Activated naive CD8-positive, alpha-beta T cell treated with anti-CD3 and anti-CD28 coated beads, Interleukin-2, amount 50 U/mL, for 24 hours (primary cell): ENCODE results near the gene ALDH1A1.

Experiments used
- ATAC-seq: fragments of 150-1000 bp; cut with Tn5 transposase; one replicate; pipeline ENCODE4 v1.10.0; 2021
- DNase-seq: peaks from one replicate; pipeline ENCODE4 v3.0.0; 2021
- H3K27ac Mint-ChIP-seq: one replicate; pipeline ENCODE4 v1.8.0; 2021; ENCODE audit warnings: mild to moderate bottlenecking, mixed read lengths
- H3K27me3 Mint-ChIP-seq: one replicate; pipeline ENCODE4 v1.8.0; 2021; ENCODE audit warnings: mixed read lengths
- H3K36me3 Mint-ChIP-seq: one replicate; pipeline ENCODE4 v1.8.0; 2021; ENCODE audit warnings: low read depth, mixed read lengths
- H3K4me1 Mint-ChIP-seq: one replicate; pipeline ENCODE4 v1.8.0; 2021; ENCODE audit warnings: mixed read lengths
- H3K4me3 Mint-ChIP-seq: one replicate; pipeline ENCODE4 v1.8.0; 2021; ENCODE audit warnings: mild to moderate bottlenecking, moderate library complexity, mixed read lengths
- H3K9me3 Mint-ChIP-seq: one replicate; pipeline ENCODE4 v1.8.0; 2021; ENCODE audit warnings: mixed read lengths

ALDH1A1 gene

GRCh38 chr9:72952914-72953313, at the start of gene ALDH1A1:
Gene ALDH1A1, minus strand, starts transcription at chr9:72953053. Its CDS starts 53 bp downstream, at chr9:72953000.
- Mint-ChIP-seq H3K4me3 (no peak within 1 kb of the TSS), H3K4me1 (peaks cover 12% of the 10 kb centered on the region), H3K27ac (no peak within 1 kb of the TSS), H3K36me3 (no peaks in the 10 kb centered on the region), H3K27me3 (peaks cover 17% of the 10 kb centered on the region), H3K9me3 (no peaks in the 10 kb centered on the region)
- no peak for ATAC-seq
- DNase-seq: no peak

DNA sequence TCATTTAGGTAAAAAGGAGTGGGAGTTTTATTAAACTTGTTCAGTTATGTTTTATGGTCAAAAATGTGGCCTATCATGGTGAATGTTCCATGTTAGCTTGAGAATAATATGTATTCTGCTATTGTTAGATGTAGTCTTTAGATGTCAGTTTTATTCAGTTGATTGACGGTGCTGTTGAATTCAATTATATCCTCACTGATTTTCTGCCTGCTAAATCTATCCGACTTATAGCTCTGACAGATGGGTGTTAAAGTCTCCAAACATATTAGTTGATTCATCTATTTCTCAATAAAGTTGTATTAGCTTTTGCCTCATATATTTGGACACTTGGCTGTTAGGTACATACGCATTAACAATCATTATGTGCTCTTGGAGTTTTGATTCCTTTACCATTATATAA, 49.0 kb upstream of the ALDH1A1 start:
- H3K36me3 Mint-ChIP-seq: no peaks in the 10 kb centered on the region

DNA sequence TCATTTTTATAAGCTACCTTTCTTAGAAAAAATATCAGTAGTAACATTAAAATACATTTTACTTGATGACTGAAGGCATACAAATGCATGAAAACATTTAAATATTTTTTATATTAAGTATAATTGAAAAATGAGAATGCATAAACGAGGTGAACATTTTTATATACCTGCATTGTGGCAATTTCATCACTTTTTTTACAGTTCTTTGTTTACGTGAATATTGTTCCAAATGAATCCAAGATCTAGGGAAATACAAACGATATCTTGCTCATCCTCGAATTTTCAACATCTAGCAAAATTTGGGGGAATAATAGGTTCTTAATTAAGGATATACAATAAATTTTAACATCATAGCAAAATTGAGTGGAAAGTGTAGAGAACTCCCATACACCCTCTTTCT, 45.5 kb upstream of the ALDH1A1 start:
- ATAC-seq (no peak), DNase-seq (no peak)
- H3K4me3 Mint-ChIP-seq: no peak overlapping the region
- H3K9me3 Mint-ChIP-seq: no peaks in the 10 kb centered on the region
- no peak overlapping the region for H3K27ac Mint-ChIP-seq
- no peaks in the 10 kb centered on the region for H3K4me1 Mint-ChIP-seq
- H3K27me3 Mint-ChIP-seq: peaks cover 9% of the 10 kb centered on the region
- no peaks in the 10 kb centered on the region for H3K36me3 Mint-ChIP-seq

More for the DNA sequence above, 49.0 kb upstream of the ALDH1A1 start:
- DNase-seq (no peak), ATAC-seq (no peak)
- peaks cover 12% of the 10 kb centered on the region for H3K27me3 Mint-ChIP-seq
- H3K4me3 Mint-ChIP-seq: no peak overlapping the region
- H3K4me1 Mint-ChIP-seq: no peaks in the 10 kb centered on the region
- no peak overlapping the region for H3K27ac Mint-ChIP-seq
- no peaks in the 10 kb centered on the region for H3K9me3 Mint-ChIP-seq

DNA sequence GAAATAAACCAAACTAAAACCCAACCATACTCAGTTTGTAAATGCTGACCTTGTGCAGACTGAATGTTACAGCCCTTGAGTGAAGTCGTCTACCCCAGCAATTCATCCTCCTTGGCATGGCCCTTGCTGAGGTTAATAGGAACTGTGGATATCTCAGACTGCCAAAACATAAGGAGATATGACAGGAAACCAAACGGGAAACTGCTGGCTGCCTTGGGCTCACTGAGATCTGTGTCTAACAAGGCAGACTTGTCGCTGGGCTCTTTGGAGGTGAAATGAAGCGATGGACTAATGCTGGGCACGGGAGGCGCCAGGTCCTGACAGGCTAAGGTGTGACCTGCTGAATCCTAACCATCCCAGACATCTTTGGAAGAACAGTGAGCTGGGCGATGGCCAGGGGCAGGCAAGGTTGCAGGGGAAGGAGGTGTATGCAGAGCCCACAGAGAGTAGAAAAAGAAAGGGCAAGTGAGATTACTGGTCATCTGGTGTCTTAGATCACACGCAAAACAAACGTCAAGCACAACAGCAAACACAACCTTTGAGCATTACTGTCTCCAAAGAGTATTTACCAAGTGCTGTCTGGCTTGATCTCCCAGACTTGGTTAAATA, 44.6 kb upstream of the ALDH1A1 start:
- no peaks in the 10 kb centered on the region for H3K4me1 Mint-ChIP-seq
- DNase-seq (no peak), ATAC-seq (no peak)
- no peak overlapping the region for H3K4me3 Mint-ChIP-seq
- no peaks in the 10 kb centered on the region for H3K36me3 Mint-ChIP-seq
- H3K9me3 Mint-ChIP-seq: no peaks in the 10 kb centered on the region
- H3K27me3 Mint-ChIP-seq: peaks cover 9% of the 10 kb centered on the region
- no peak overlapping the region for H3K27ac Mint-ChIP-seq

- peaks cover 9% of the 10 kb centered on the region for H3K27me3 Mint-ChIP-seq
- DNase-seq: no peak
- no peaks in the 10 kb centered on the region for H3K36me3 Mint-ChIP-seq
- ATAC-seq: no peak
- H3K9me3 Mint-ChIP-seq: no peaks in the 10 kb centered on the region
- no peak overlapping the region for H3K4me3 Mint-ChIP-seq
- H3K27ac Mint-ChIP-seq: no peak overlapping the region
- no peaks in the 10 kb centered on the region for H3K4me1 Mint-ChIP-seq
Observed at GRCh38 chr9:72996684-72997314, 43.9 kb upstream of the ALDH1A1 start.

GRCh38 chr9:72996114-72996513, 43.3 kb upstream of the ALDH1A1 start:
- Mint-ChIP-seq H3K4me3 (no peak overlapping the region), H3K27me3 (peaks cover 9% of the 10 kb centered on the region)

GRCh38 chr9:72995131-72996024, 42.5 kb upstream of the ALDH1A1 start:
- no peak overlapping the region for H3K4me3 Mint-ChIP-seq
- no peaks in the 10 kb centered on the region for H3K4me1 Mint-ChIP-seq
- H3K36me3 Mint-ChIP-seq: no peaks in the 10 kb centered on the region
- DNase-seq: no peak
- H3K9me3 Mint-ChIP-seq: no peaks in the 10 kb centered on the region
- ATAC-seq: no peak
- no peak overlapping the region for H3K27ac Mint-ChIP-seq
- peaks cover 9% of the 10 kb centered on the region for H3K27me3 Mint-ChIP-seq

More at GRCh38 chr9:72996114-72996513, 43.3 kb upstream of the ALDH1A1 start:
- Mint-ChIP-seq H3K4me1 (no peaks in the 10 kb centered on the region), H3K9me3 (no peaks in the 10 kb centered on the region), H3K36me3 (no peaks in the 10 kb centered on the region), H3K27ac (no peak overlapping the region)
- DNase-seq (no peak), ATAC-seq (no peak)

DNA sequence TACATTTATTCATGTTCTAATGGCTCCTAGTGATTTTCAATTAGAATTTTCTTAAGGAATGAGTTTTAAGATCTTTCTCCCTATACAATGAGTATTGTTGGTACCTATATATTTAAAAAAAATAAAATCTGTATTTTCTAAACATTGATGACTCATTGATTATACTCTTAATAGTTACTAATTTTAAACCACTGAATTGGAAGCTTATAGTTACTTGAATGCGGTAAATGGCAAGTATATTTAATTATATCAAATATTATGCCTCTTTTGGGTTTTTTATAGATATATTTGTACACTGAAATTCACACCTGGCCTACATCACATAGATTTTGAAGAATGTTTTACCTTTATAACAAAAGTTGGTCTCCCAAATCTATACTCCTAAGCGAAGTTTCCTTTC, 38.9 kb upstream of the ALDH1A1 start:
- H3K4me3 Mint-ChIP-seq: no peak overlapping the region
- DNase-seq: no peak
- H3K27me3 Mint-ChIP-seq: no peaks in the 10 kb centered on the region
- H3K36me3 Mint-ChIP-seq: no peaks in the 10 kb centered on the region
- no peaks in the 10 kb centered on the region for H3K9me3 Mint-ChIP-seq
- H3K4me1 Mint-ChIP-seq: no peaks in the 10 kb centered on the region
- H3K27ac Mint-ChIP-seq: no peak overlapping the region
- ATAC-seq: no peak

- Mint-ChIP-seq H3K27ac (no peak overlapping the region), H3K4me3 (no peak overlapping the region), H3K9me3 (no peaks in the 10 kb centered on the region), H3K4me1 (no peaks in the 10 kb centered on the region), H3K27me3 (no peaks in the 10 kb centered on the region), H3K36me3 (no peaks in the 10 kb centered on the region)
- no peak for DNase-seq
- ATAC-seq: no peak
Observed at GRCh38 chr9:72990397-72991182, 37.7 kb upstream of the ALDH1A1 start.

DNA sequence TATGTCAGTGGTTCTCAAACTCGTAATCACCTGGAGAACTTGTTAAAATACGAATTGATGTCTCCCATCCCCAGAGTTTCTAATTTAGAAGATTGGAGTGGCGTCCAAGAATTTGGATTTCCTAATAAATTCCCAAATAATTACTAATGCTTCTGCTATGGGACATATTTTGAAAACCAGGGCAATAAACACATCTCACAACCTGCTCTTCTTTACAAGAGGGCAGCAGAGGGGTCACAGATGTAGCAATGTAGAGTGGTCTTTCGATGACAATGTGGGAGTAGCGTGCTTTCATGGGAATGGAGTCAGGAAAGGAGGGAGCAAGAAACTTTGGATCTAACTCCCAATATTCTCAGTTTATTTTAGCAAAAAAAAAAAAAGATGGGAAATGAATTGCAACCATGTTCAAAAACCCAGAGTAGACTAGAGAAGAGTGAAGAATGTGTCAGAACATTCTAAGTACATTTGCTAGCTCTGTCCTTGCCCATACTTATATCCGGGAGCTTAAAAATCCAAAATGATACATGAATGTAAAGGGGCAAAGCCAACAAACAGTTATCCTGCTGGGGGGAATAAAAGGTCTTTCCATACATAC, 33.8 kb upstream of the ALDH1A1 start:
- H3K9me3 Mint-ChIP-seq: no peaks in the 10 kb centered on the region
- H3K36me3 Mint-ChIP-seq: no peaks in the 10 kb centered on the region
- no peaks in the 10 kb centered on the region for H3K27me3 Mint-ChIP-seq
- no peak for ATAC-seq
- H3K27ac Mint-ChIP-seq: no peak overlapping the region
- no peak for DNase-seq
- no peak overlapping the region for H3K4me3 Mint-ChIP-seq
- H3K4me1 Mint-ChIP-seq: no peaks in the 10 kb centered on the region

DNA sequence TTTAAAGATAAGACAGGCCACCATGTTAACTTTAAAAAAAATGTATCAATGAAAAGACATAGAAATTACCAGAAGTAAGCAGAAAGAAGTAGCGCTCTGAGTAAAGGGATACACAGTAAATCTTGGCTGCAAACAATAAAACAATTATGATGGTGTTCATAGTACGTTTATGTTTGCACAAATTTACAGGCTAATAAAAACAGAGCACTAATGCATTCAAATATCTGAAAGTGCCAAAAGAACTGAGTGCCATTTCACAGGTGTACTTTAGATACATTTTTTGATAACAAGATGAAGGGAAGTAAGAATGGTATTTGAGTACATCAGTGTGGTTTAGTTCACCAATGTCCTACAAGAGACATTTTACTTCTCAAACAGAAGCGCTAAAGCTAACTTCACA, 32.9 kb upstream of the ALDH1A1 start:
- ATAC-seq: no peak
- no peak overlapping the region for H3K27ac Mint-ChIP-seq

DNA sequence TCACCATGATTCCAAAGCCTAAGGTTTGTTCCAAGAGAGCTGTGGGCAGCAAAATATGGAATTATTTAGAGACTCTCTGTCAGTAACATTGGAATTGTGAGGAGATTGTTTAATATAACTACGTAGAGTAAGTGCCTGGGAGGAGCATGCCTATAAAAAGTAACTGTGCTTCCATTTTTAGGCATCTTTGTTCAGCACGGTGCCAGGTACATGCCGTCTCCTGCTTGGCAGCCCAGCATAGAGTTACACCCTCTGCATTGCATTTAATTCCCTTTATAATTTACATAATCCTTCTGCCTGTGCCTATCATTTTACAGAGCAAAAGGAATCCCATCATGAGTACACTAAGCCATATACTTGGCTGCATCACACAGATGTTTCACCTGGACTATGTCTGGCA, 32.1 kb upstream of the ALDH1A1 start:
- Mint-ChIP-seq H3K9me3 (no peaks in the 10 kb centered on the region), H3K27ac (no peak overlapping the region), H3K4me3 (no peak overlapping the region), H3K36me3 (no peaks in the 10 kb centered on the region), H3K27me3 (peaks cover 2% of the 10 kb centered on the region), H3K4me1 (no peaks in the 10 kb centered on the region)
- DNase-seq: no peak
- ATAC-seq: no peak

More for the DNA sequence above, 32.9 kb upstream of the ALDH1A1 start:
- no peaks in the 10 kb centered on the region for H3K36me3 Mint-ChIP-seq
- no peaks in the 10 kb centered on the region for H3K9me3 Mint-ChIP-seq
- DNase-seq: no peak
- H3K4me3 Mint-ChIP-seq: no peak overlapping the region
- no peaks in the 10 kb centered on the region for H3K4me1 Mint-ChIP-seq
- peaks cover 2% of the 10 kb centered on the region for H3K27me3 Mint-ChIP-seq

DNA sequence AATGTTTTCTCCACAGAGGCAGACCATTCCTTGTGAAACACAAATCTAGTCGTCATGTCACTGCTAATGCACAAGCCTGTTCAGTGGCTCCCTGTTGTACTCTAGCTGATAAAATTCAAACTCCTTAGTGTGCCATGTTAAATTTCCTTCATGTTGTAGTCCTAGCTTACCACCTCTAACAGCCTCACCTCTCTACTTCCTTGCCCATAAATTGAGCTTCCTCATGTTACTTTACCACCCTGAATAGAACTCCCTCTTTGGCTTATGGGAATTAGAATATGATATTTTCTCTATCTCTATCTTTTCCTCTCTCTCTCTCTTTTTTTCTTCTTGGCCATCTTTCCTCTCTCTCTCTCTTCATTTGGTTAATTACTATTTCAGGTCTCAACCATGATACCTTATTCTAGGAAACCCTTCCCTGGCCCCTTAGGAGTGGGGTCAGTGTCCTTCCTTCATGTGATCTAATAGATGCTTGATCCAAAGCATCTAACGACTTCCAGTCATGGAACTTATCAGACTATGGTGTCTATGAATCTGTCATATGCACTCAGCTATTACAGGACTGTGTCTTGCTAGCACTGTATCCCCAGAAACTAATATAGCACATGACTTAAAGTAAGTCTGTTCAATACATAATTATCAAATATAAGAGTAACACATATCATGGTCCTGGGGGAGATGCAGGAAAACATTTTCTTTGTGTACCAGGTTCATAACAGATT, 31.5 kb upstream of the ALDH1A1 start:
- ATAC-seq (no peak), DNase-seq (no peak)
- no peaks in the 10 kb centered on the region for H3K4me1 Mint-ChIP-seq
- H3K36me3 Mint-ChIP-seq: no peaks in the 10 kb centered on the region
- no peaks in the 10 kb centered on the region for H3K9me3 Mint-ChIP-seq
- H3K27me3 Mint-ChIP-seq: peaks cover 2% of the 10 kb centered on the region
- H3K4me3 Mint-ChIP-seq: no peak overlapping the region
- no peak overlapping the region for H3K27ac Mint-ChIP-seq
